GM06990 (cell line): ENCODE data around the gene HNRNPF.

ENCODE experiments used
- DNase-seq: peaks from one replicate; pipeline ENCODE4 v3.0.0-alpha.2; 2011; ENCODE audit not compliant: insufficient read length; ENCODE audit errors: extremely low read depth
- H3K27me3 ChIP-seq: replicated peaks from 2 replicates; pipeline ENCODE4 v1.6.0; 2011; ENCODE audit warnings: low read length; ENCODE audit not compliant: control insufficient read depth, insufficient read depth
- H3K36me3 ChIP-seq: 2 replicates; pipeline ENCODE4 v1.5.1; 2011; ENCODE audit warnings: low read length; ENCODE audit not compliant: control insufficient read depth, insufficient read depth
- H3K4me3 ChIP-seq: replicated peaks from 2 replicates; pipeline ENCODE4 v1.5.1; 2011; ENCODE audit warnings: low read depth, mild to moderate bottlenecking, control low read depth, low read length
- TF ChIP-seq, protein P1 (sequence below): IDR thresholded peaks from 2 replicates; pipeline ENCODE4 v1.5.1; 2011; ENCODE audit warnings: low read length, control low read depth, mild to moderate bottlenecking, inconsistent platforms; ENCODE audit not compliant: insufficient read depth, poor library complexity, severe bottlenecking

Gene HNRNPF

DNA sequence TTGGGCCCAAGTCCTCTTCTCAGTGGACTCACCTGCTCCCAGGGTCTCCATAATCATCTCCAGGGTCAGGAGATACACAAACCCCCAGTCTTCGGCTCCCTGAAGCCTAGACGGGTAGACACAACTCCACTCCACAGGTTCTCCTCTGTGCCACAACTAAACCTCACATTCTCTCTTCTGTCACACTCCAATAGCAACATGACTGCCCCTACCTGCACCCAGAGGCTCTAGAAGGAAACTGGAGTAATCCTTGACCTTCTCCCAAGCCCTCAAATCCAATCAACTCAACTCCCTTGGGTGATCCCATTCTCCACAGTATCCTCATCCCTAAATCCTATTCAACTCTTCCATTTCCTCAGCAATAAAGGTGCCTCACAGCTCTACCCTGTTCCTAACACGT is 16.2 kb downstream of the HNRNPF start:
- TF ChIP-seq, protein P1, sequence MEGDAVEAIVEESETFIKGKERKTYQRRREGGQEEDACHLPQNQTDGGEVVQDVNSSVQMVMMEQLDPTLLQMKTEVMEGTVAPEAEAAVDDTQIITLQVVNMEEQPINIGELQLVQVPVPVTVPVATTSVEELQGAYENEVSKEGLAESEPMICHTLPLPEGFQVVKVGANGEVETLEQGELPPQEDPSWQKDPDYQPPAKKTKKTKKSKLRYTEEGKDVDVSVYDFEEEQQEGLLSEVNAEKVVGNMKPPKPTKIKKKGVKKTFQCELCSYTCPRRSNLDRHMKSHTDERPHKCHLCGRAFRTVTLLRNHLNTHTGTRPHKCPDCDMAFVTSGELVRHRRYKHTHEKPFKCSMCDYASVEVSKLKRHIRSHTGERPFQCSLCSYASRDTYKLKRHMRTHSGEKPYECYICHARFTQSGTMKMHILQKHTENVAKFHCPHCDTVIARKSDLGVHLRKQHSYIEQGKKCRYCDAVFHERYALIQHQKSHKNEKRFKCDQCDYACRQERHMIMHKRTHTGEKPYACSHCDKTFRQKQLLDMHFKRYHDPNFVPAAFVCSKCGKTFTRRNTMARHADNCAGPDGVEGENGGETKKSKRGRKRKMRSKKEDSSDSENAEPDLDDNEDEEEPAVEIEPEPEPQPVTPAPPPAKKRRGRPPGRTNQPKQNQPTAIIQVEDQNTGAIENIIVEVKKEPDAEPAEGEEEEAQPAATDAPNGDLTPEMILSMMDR = no peak
- Histone ChIP-seq H3K27me3 (no peaks in the 10 kb centered on the region), H3K36me3 (peaks cover 34% of the 10 kb centered on the region), H3K4me3 (no peak overlapping the region)
- no peak for DNase-seq

DNA sequence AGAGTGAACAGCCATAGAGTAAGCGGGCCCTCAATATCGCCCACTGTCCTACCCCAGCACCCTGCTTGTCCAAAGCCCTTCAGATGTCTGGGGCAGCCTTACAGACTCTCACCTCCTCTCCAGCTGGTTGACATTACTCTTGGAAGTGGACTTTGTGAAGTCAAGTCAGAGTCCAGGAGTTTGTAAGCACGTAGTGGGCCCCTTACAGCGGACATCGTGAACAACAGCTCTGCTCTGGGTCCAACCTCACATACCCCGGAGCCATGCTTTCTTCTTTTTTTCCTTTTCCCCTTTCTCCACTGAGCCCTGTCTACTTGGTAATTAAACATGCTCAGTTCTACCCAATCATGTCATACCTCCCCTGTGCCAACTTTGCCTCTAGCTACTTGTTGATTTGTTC is 17.5 kb downstream of the HNRNPF start:
- no peak for DNase-seq
- TF ChIP-seq, protein P1 = no peak
- H3K36me3 ChIP-seq = peaks cover 46% of the 10 kb centered on the region
- no peak overlapping the region for H3K4me3 ChIP-seq
- no peaks in the 10 kb centered on the region for H3K27me3 ChIP-seq

DNA sequence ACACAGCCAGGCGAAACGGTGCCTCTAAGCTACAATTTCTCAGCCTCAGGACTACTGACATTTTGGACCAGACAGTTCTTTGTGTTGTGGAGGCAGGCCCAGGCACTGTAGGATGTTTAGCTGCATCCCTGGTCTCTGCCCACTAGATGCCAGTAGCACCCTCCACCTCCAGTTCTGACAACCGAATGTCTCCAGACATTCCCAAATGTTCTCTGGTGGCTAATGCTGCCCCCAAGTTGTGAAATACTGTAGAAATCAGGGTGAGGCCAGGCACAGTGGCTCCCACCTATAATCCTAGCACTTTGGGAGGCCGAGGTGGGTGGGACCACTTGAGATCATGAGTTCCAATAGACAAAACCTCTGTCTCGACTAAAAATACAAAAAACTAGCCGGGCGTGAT is 18.2 kb downstream of the HNRNPF start:
- peaks cover 47% of the 10 kb centered on the region for H3K36me3 ChIP-seq
- H3K4me3 ChIP-seq = no peak overlapping the region

DNA sequence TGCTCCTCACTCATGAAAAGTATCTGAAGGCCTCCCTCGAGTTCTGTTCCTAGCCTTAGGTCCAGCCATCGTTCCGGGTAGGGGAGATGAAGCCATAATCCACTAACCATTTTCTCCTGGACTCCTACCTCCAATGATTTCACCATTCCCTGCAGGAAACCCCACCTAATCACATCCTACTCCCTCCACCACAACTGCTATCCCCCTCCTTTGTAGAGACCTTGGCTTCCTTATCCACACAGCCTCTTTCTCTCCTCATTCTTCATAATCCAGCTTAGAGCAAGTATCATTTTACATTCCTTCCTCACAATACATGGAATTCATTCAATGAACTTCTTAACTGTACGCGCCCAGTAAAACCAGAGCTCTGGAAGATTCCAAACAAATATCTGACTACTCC is 18.7 kb downstream of the HNRNPF start:
- H3K36me3 ChIP-seq = peaks cover 47% of the 10 kb centered on the region
- H3K4me3 ChIP-seq = no peak overlapping the region
- DNase-seq = no peak
- H3K27me3 ChIP-seq = no peaks in the 10 kb centered on the region
- TF ChIP-seq, protein P1 = no peak

More for the DNA sequence above, 18.2 kb downstream of the HNRNPF start:
- no peak for DNase-seq
- no peaks in the 10 kb centered on the region for H3K27me3 ChIP-seq
- TF ChIP-seq, protein P1 = peak; percentile 45

DNA sequence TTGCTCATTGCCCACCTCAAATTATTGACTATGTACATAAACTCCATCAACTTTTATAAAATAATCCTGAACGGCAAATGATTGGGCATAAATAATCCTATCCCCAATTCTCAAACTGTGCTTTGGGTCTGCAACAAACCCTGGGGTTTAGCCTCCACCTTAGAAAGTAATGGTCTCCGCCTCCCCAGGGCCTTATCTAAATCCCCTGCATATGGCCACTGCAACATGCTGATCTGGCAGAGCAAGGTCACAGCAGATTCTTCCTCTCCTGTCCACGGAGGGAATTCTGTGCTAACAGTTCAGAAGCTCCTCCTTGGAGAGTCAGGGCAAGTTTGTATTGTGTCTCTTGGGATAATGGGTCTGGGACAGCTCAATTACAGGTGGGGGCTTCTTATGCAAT is 19.1 kb downstream of the HNRNPF start:
- DNase-seq = no peak

DNA sequence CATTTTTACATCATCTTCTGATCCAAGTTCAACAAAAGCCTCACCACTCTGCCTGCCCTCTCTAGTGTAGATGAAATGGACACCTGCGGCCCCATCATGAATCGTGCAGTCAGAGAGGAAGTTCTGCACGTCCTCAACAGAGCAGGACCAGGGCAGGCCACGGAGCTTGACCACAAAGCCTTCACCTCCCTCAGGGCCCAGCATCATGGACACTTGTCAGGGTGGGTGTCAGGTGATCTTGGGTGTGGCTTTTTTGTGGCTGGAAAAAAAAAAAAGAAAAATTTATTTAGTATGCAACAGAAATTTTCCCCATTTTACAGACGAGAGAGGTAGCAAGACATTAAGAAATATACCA is 21.3 kb downstream of the HNRNPF start:
- Histone ChIP-seq H3K27me3 (no peaks in the 10 kb centered on the region), H3K36me3 (peaks cover 37% of the 10 kb centered on the region), H3K4me3 (no peak overlapping the region)
- TF ChIP-seq, protein P1 = no peak
- no peak for DNase-seq

More for the DNA sequence above, 19.1 kb downstream of the HNRNPF start:
- Histone ChIP-seq H3K36me3 (peaks cover 48% of the 10 kb centered on the region), H3K4me3 (no peak overlapping the region), H3K27me3 (no peaks in the 10 kb centered on the region)
- TF ChIP-seq, protein P1 = no peak
